M059J (cell line): Measurements from ENCODE around the gene CD276. TPM values are rescaled to one million over a fixed set of nuclear protein-coding genes. Genes with fewer than 3 reads are reported as not detected.
"Not testable (repeated sequence)": the region's sequence is repeated elsewhere in the genome, so short reads cannot be mapped to it uniquely, and the experiment has no call there.

Experiments used
- DNase-seq: peaks from one replicate; pipeline ENCODE4 v3.0.0-alpha.2; 2012; ENCODE audit warnings: low read depth
- total RNA-seq: library from RNA; depleted of rRNA; stranded (reverse); fragments of >200 nt; shearing (Covaris generic); gene quantifications from 2 replicates; pipeline ENCODE4 v1.2.3, GENCODE V29; 2014

CD276 gene
- total RNA-seq, 1 experiment from 2014 or later, result 97.0 TPM

- no peak for DNase-seq
Observed at GRCh38 chr15:73709686-73710085, 25.5 kb downstream of the CD276 start.

- no peak for DNase-seq
Observed at GRCh38 chr15:73710321-73710720, 26.1 kb downstream of the CD276 start.

- DNase-seq, result no peak
Observed at GRCh38 chr15:73711526-73711925, 27.3 kb downstream of the CD276 start.

- no peak for DNase-seq
Observed at GRCh38 chr15:73712107-73712506, 27.9 kb downstream of the CD276 start.

GRCh38 chr15:73714695-73715301, 30.6 kb downstream of the CD276 start:
- no peak for DNase-seq

GRCh38 chr15:73715417-73715816, 31.2 kb downstream of the CD276 start:
- no peak for DNase-seq

- no peak for DNase-seq
Observed at GRCh38 chr15:73716417-73716816, 32.2 kb downstream of the CD276 start.

- no peak for DNase-seq
Observed at GRCh38 chr15:73717206-73717605, 33.0 kb downstream of the CD276 start.

GRCh38 chr15:73717802-73718201, 33.6 kb downstream of the CD276 start:
- DNase-seq, result no peak

- no peak for DNase-seq
Observed at GRCh38 chr15:73718694-73719093, 34.5 kb downstream of the CD276 start.

- no peak for DNase-seq
Observed at GRCh38 chr15:73722425-73722824, 38.2 kb downstream of the CD276 start.

GRCh38 chr15:73723191-73723590, 39.0 kb downstream of the CD276 start:
- no peak for DNase-seq

GRCh38 chr15:73724212-73724611, 40.0 kb downstream of the CD276 start:
- DNase-seq, result no peak

GRCh38 chr15:73727330-73727976, 43.3 kb downstream of the CD276 start:
- DNase-seq, result peak; percentile 71

- DNase-seq, result not testable (repeated sequence)
Observed at GRCh38 chr15:73732051-73732450, 47.9 kb downstream of the CD276 start.

GRCh38 chr15:73732930-73733329, 48.7 kb downstream of the CD276 start:
- DNase-seq, result no peak

- no peak for DNase-seq
Observed at GRCh38 chr15:73737535-73737934, 53.4 kb downstream of the CD276 start.

GRCh38 chr15:73740152-73741048, 56.2 kb downstream of the CD276 start:
- DNase-seq, result no peak

GRCh38 chr15:73741321-73741836, 57.2 kb downstream of the CD276 start:
- DNase-seq, result peak; percentile 15

GRCh38 chr15:73744293-73744692, 60.1 kb downstream of the CD276 start:
- no peak for DNase-seq

- DNase-seq, result no peak
Observed at GRCh38 chr15:73745073-73745472, 60.9 kb downstream of the CD276 start.

- DNase-seq, result no peak
Observed at GRCh38 chr15:73746261-73746660, 62.1 kb downstream of the CD276 start.
